Activated CD4-positive, alpha-beta T cell treated with anti-CD3 and anti-CD28 coated beads, Interleukin-2, Interleukin-6, amounts not matched to agents 100 ng/mL and 50 ng/mL, durations not matched to agents 16 hours and 8 hours (primary cell): Measurements from ENCODE around the gene C1QTNF12.

Experiments
- DNase-seq: peaks from one replicate; pipeline ENCODE4 v3.0.0-alpha.2; 2020

The C1QTNF12 gene

GRCh38 chr1:1226566-1227362, 19.8 kb downstream of the C1QTNF12 start:
- DNase-seq, result no peak

GRCh38 chr1:1225913-1226312, 20.6 kb downstream of the C1QTNF12 start:
- no peak for DNase-seq

- DNase-seq, result no peak
Measured at GRCh38 chr1:1225238-1225845, 21.2 kb downstream of the C1QTNF12 start.

- DNase-seq, result no peak
Measured at GRCh38 chr1:1223891-1224290, 22.6 kb downstream of the C1QTNF12 start.

- DNase-seq, result no peak
Measured at GRCh38 chr1:1223321-1223720, 23.2 kb downstream of the C1QTNF12 start.

- DNase-seq, result no peak
Measured at GRCh38 chr1:1222575-1223225, 23.8 kb downstream of the C1QTNF12 start.

GRCh38 chr1:1221887-1222574, 24.5 kb downstream of the C1QTNF12 start:
- no peak for DNase-seq

- no peak for DNase-seq
Measured at GRCh38 chr1:1220197-1220596, 26.3 kb downstream of the C1QTNF12 start.

GRCh38 chr1:1219341-1219740, 27.2 kb downstream of the C1QTNF12 start:
- DNase-seq, result peak; percentile 84

GRCh38 chr1:1218524-1219200, 27.9 kb downstream of the C1QTNF12 start:
- no peak for DNase-seq

- peak; percentile 39 for DNase-seq
Measured at GRCh38 chr1:1217621-1218523, 28.6 kb downstream of the C1QTNF12 start.

- peak; percentile 79 for DNase-seq
Measured at GRCh38 chr1:1216770-1217620, 29.5 kb downstream of the C1QTNF12 start.

- no peak for DNase-seq
Measured at GRCh38 chr1:1215881-1216605, 30.5 kb downstream of the C1QTNF12 start.

GRCh38 chr1:1215080-1215676, 31.3 kb downstream of the C1QTNF12 start:
- peak; percentile 38 for DNase-seq

- DNase-seq, result peak; percentile 61
Measured at GRCh38 chr1:1213345-1214265, 32.9 kb downstream of the C1QTNF12 start, which contains the start of gene TNFRSF4. Gene TNFRSF4 (minus strand): TSS chr1:1214153. CDS start chr1:1214127, 26 bp downstream.

- DNase-seq, result peak; percentile 68
Measured at GRCh38 chr1:1212780-1213344, 33.7 kb downstream of the C1QTNF12 start.

GRCh38 chr1:1211541-1212441, 34.7 kb downstream of the C1QTNF12 start:
- no peak for DNase-seq
